Suppressor macrophage treated with lipopolysaccharide for 4 hours (primary cell): ENCODE measurements around the gene SYNE3.

Experiments
- DNase-seq: peaks from one replicate; pipeline ENCODE4 v3.0.0-alpha.2; 2020

SYNE3 gene

GRCh38 chr14:95540236-95540855, 23.9 kb upstream of the SYNE3 start:
- no peak for DNase-seq

- DNase-seq = no peak
Measured at GRCh38 chr14:95538801-95539509, 22.5 kb upstream of the SYNE3 start.

- DNase-seq = no peak
Measured at GRCh38 chr14:95537298-95538089, 21.0 kb upstream of the SYNE3 start.

GRCh38 chr14:95536671-95537070, 20.2 kb upstream of the SYNE3 start:
- no peak for DNase-seq

GRCh38 chr14:95536036-95536593, 19.7 kb upstream of the SYNE3 start:
- DNase-seq = no peak

- no peak for DNase-seq
Measured at GRCh38 chr14:95535226-95536021, 19.0 kb upstream of the SYNE3 start.

GRCh38 chr14:95534299-95535225, 18.1 kb upstream of the SYNE3 start, which contains the start of gene GLRX5:
TSS of gene GLRX5 (plus strand) at chr14:95535050. CDS start at chr14:95535090, 40 bp downstream.
- peak; percentile 99 for DNase-seq

- DNase-seq = no peak
Measured at GRCh38 chr14:95533822-95534221, 17.4 kb upstream of the SYNE3 start.

GRCh38 chr14:95533391-95533821, 17.0 kb upstream of the SYNE3 start:
- peak; percentile 33 for DNase-seq

- DNase-seq = no peak
Measured at GRCh38 chr14:95531969-95532368, 15.5 kb upstream of the SYNE3 start.

GRCh38 chr14:95531473-95531872, 15.0 kb upstream of the SYNE3 start:
- peak; percentile 41 for DNase-seq

- no peak for DNase-seq
Measured at GRCh38 chr14:95530473-95531276, 14.2 kb upstream of the SYNE3 start.

GRCh38 chr14:95529216-95529615, 12.8 kb upstream of the SYNE3 start:
- no peak for DNase-seq

- DNase-seq = peak; percentile 69
Measured at GRCh38 chr14:95527387-95528002, 11.0 kb upstream of the SYNE3 start.

- peak; percentile 39 for DNase-seq
Measured at GRCh38 chr14:95526483-95527386, 10.3 kb upstream of the SYNE3 start.

- DNase-seq = no peak
Measured at GRCh38 chr14:95525999-95526398, 9.5 kb upstream of the SYNE3 start.

- no peak for DNase-seq
Measured at GRCh38 chr14:95524706-95525512, 8.5 kb upstream of the SYNE3 start.
